ENCODE data around the gene GNG7.
A peak's percentile ranks its signal among the peaks of the same experiment; 100 is the strongest.

GRCh38 chr19:2619076-2619475, 83.4 kb downstream of the GNG7 start:
- TF ChIP-seq SP1 (IDR thresholded peaks at IDR 0.05) (no peak), TARDBP (IDR thresholded peaks at IDR 0.05) (no peak), FOXK2 (IDR thresholded peaks at IDR 0.05) (0 out of 2 replicates have a peak, but pooled peaks have one; percentile 63), ARNT (IDR thresholded peaks at IDR 0.05) (no peak), FOXA1 (IDR thresholded peaks at IDR 0.05) (no peak), L3MBTL2 (conservative IDR thresholded peaks at IDR 0.05) (no peak), SUZ12 (IDR thresholded peaks at IDR 0.05) (no peak), FOXM1 (IDR thresholded peaks at IDR 0.05; ENCODE audit: borderline replicate concordance) (no peak), BHLHE40 (IDR thresholded peaks at IDR 0.05; ENCODE audit: borderline replicate concordance) (no peak)
